ENCODE data around the gene ESR2.
"Not testable (repeated sequence)": the region's sequence is repeated elsewhere in the genome, so short reads cannot be mapped to it uniquely, and the experiment has no call there.

The ESR2 gene

DNA sequence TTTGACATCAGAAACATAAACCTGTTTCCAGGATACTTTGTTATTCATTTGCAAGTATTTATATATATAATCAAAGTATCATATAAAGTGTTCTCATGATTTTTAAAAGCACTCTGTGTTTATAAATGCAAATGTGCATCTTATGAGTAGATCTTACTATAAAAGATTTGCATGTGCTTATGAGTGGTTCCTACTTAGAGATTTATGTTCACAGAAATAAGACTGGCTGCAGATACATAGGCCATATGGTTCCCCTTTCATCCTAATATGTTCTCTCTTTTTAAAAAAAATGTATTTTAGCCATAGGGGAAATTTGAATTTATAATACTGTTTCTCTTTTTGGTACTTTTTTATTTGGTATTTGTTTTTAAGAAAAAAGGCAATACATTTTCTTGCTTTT is 174.2 kb downstream of the ESR2 start:
- no peak for DNase-seq

DNA sequence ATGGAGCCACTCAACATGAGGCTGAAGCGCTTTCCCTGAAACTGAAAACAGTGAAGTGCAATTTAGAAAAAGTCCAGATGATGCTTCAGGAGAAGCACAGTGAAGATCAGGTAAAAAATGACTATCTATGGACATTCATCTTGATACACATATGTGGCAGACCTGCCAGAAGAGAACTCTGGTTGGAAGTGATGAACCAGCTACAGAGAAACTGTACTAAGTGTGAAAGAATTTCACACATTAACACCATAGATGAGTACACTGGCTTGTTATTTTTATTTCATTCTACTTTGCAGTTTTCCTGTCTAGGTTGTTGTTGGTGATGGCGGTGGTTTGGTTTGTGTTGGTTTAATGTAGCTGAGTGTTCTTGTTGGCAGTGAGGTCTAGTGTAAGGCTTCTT is 174.7 kb downstream of the ESR2 start:
- DNase-seq: no peak

DNA sequence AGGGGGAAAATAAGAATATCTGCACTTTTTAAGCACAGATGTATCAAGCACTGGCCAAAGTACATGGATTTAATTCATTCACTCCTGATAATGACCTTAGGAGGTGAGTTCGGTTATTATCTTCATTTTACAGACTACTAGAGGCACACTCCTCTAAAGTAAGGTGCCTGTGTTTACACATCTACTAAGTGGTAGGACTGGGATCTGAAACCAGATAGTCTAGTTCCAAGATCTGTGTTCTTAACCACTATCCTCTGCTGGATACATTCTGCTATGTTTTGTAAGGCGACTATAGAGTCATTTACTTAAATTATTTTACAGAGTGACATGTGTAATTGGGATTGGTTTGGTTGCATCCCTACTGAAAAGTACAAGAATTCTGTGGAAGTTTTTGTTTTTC is 175.3 kb downstream of the ESR2 start:
- no peak for DNase-seq

DNA sequence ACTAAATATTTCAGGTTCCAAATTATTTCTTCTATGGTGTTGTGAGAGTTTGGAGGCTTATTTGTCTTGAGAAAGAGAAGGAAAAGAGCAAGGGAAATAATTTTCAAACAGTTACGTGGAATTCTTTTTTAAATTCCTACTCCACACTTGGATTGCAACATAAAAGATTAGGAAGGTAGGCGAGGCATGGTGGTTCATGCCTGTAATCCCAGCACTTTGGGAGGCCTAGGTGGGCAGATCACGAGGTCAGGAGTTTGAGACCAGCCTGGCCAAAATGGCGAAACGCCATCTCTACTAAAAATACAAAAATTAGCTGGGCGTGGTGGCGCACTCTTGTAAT is 175.8 kb downstream of the ESR2 start:
- DNase-seq: not testable (repeated sequence)

DNA sequence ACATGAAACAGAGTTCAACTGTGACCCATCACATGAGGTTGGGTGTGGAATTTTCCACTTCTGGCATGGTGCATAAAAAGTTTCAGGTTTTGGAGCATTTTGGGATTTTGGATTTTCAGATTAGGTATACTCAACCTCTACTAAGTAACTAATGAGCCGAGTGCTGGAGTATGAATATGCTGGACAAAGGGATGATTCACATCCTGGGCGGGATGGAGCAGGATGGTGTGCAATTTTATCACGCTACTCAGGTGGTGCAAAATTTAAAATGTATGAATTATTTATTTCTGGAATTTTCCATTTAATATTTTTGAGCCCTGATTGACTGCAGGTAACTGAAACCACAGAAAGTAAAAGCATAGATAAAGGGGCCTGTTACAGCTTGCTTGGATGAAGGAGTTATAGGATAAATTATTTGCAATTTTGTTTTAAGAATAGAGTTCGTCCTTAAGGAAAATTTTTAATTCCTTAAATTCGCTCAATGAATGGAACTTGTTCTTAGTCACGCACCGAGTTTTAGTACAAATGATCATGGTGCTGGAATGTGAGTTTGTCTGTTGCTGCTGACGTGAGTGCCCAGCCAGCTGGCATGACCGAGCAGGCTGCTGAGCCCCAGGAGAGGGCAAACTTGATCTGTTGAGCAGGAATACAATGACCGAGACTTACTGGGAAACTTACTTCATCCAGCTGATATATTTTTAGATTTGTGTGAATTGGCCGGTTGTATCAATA is 176.3 kb downstream of the ESR2 start:
- DNase-seq: no peak

DNA sequence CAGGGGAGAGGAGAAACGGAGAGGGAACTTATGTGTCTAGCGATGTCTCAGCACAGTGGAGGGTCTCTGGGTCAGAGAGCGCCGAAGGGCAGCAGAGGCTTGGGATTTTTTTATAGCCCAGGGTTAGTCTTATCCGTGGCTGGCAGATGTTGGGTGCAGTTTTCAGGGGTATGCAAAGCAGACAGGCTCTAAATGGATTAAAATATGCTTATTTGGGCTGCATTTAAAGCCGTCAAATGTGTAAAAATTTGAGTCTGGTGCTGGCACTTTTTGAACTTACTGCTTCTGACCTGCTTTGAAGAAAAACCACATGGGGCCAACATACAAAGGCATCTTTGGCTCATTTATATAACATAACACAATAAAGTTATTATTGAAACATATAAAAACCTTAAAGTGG is 178.8 kb downstream of the ESR2 start:
- no peak for DNase-seq

DNA sequence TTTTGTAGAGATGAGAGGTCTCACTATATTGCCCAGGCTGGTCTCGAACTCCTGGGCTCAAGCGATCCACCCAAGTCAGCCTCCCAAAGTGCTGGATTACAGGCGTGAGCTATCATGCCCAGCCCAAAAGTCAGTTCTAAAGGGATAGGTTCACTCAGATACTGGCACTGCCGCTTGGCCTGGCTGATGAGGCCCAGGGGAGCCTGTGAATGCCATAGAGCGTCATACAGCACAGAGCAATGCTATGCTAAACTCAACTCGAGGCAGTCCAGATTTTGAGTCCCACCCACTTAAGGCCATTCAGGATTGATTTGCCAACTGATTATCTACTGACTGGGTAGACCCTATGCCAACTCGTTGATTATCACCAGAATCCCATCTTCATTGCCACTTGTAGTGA is 179.4 kb downstream of the ESR2 start:
- no peak for DNase-seq

DNA sequence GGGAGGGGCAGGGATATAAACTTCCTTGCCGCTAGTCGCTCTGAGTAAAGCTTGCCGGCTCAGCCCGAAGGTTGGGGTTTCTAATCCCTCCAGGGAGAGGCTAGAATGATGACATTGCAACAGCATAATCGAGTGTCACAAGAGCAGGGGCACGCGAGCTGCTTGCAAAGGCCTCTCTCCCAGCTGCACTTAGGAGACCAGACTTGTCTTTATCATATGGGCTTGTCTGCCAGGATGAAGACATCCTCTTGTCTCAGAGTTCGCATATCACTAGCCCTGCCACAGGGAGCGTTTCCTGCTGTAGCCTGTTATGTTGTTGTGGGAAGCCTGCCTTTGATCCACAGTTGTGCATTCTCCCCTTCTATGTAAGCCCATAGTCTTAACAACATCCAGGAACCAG is 180.0 kb downstream of the ESR2 start:
- no peak for DNase-seq

DNA sequence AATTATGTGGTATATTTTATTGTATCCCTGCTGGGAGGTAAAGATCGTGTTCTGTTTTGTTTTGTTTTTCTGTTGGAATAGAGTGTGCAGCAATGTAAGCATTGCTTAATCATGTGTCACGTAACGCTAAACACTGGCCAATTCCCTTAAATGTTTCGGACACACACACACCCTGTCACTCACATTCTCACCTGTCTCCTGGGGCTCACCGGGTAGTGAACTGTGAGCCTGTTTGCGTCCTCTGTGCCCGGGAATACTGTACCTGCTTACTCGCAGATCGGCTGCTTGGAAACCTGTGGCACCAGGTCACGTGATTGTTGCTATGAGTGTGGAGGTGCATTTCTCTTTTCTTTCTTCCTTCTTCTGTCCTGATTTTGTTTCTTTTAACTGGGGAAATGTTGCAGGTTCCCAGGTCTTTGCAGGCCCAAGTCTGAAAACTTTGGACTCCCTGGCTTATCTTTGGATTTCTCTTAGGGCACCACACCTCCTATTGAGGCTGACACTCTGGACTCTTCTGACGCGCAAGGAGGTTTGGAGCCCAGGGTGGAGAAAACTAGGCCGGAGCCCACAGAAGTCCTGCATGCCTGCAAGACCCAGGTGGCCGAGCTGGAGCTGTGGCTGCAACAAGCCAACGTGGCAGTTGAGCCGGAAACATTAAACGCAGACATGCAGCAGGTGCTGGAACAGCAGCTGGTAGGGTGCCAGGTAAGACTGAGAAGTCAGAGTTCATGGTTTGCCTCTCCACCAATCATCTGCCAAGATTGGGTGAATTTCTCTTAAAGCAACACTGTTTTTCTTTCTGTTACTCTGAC is 181.1 kb downstream of the ESR2 start:
- no peak for DNase-seq

DNA sequence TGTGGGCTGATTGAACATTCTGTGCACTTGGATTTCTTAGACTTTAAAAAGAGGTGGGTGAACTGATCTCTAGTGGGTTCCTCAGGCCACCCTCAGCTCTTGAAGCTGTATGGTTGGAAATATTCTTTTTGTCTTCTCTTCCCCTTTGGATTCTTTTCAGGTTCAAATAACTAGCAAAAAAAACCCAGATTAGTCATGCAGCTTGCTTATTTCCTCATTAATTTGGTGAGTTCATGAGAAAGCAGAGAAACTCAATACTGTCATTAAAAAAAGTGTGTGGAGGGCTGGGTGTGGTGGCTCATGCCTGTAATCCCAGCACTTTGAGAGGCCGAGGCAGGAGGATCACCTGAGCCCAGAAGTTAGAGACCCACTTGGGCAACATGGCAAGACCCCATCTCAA is 183.4 kb downstream of the ESR2 start:
- no peak for DNase-seq

DNA sequence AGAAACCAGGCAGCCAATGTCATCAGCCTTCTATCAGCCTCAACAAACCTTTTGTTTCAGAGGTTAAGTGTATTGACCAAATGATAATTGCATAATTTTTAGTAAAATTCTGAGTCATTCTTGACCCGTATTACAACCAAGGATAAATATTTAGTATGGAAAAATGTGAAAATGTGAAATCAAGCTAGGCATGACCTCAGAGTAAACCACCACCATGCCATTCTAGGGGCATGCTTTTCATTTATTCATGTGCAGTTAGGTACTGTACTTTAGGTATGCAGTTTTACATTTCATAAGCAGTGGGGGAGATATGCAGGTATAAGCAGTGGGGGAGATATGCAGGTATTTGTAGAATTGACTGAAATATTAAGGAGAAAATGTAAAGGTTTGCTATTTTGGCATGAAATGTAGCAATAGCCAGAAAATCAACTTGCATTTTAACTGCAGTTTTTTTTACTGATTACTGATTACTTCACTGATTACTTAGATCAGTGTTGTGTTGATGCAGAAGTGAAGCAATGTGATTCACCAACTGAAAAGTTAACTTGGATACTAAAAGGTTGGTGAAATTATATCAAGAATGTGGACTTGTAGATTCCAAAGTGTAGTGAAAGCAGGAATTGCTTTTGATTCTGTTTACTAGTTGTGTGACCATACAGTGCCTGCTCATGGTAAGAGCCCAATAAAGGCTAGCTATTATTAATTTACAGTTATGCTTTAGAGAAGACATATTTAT is 184.2 kb downstream of the ESR2 start:
- DNase-seq: no peak

DNA sequence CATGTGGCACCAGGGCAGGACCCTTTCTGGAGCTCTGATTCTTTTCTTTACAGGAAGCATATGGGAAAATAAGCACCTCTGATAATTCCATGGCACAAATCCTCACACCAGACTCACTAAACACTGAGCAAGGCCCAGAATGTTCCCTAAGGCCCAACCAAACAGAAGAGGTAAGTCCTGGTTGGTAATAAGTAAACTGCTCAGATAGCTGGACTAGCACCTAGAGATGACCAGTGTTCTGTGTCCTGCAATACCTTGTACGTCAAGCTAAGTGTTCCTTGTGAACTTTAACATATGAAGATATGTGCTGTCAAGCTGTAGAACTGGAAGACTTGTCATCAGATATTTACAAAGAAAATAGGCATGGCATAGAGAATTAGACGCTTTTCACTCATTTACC is 186.7 kb downstream of the ESR2 start:
- DNase-seq: no peak

DNA sequence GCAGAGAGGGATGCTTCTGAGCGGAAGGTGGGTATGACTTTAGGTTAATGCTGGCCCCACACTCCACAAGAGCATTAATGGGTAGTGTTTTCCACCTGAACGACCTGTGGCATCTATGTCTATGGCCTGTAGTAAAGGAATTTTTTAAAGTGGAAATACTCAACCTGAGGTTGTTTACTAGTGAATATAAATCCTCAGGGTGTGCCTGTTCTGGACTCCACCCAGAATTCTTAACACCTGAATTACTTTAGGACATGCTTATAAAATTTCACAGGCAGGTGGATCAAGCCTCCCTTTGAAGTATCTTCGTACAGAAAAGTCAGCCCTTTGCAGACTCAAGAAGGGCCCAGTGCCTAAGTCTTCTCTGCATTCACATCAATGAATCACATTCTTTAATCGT is 196.1 kb downstream of the ESR2 start:
- no peak for DNase-seq

DNA sequence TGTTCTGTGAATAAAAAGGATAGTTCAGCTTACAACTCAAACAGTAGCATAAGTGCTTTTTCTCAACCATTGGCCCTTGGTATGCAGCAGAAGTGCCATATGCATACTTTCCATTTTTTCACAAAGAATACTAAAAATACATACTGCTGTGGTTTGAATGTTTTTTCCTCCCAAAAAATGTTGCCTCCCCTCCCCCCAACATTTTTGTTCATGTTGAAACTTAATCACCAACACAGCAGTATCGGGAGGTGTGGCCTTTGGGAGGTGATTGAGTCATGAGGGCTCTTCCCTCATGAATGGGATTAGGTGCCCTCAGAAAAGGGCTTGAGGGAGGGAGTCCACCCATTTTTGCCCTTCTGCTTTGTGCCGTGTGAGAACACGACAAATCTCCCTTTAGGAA is 198.6 kb downstream of the ESR2 start:
- DNase-seq: no peak

DNA sequence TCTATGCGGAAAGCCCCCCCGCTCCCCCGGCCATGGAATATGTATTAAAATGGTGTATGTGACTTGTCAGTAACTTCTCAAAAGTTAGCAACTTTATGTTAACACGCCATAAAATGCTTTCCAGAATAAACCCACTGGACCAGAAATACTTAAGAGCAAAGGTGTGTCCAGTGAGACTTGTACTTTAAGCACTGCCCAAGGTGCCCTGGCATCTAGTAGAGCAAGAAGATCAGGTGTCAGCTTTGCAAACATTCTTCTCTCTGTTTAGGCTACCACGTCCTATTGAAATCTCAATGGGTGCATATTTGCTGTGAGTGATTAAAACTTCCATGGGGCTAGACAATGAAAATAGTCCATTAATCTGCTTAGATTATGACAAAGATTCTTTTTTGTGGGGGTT is 201.2 kb downstream of the ESR2 start:
- DNase-seq: no peak

DNA sequence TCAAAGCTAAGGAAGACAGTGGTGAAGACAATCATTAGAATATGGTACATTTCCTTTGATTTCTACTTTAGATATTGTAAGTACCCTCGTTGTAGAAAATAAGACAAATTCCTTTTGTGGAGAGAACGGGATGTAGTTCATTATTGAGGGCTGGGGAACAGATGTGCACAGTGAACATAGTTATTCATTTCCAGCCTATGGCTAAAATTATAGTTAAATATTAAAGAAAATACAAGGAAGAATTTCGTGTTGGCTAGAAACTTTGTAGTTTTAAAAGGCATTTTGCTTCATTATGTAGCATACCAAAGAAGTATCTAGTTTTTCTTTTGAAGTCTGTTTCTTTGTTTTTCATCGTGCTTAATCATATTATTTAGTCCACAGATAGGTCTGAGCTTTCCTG is 201.8 kb downstream of the ESR2 start:
- no peak for DNase-seq

DNA sequence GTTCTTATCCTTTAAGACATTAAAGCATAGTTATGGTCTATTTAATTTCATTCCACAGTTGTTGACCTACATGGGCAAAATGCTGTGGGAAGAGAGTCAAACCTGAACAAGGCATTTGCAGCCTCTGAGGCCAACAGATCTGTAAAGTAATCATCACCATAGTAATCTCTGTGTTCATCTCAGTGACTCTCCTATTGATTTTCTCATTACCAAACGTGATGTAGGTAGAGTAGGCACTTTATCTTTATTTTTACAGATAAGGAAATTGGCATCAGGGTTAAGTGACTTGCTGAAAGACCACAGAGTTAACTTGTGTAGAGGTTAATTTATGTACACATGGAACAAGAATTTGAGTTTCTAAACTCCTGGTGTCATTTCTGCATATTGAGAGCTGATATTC is 203.0 kb downstream of the ESR2 start:
- no peak for DNase-seq

DNA sequence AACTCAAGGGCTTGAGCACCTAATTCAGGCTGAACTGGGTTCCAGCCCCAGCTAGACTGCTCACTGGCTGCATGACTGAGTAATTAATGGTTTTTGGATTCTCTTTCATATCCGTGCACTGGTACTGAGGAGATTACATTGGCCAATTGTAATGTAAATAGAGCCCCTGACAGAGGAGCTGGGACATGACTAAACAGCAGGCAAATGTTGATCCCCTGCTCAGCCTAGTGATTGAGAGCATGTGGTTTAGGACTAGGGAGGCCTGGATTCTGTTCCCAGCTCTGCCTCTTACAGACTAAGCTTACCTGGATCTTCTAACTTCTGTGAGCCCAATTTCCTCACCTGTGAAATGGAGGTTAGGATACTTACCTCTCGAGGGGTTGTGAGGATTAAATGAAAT is 204.3 kb downstream of the ESR2 start:
- DNase-seq: no peak

DNA sequence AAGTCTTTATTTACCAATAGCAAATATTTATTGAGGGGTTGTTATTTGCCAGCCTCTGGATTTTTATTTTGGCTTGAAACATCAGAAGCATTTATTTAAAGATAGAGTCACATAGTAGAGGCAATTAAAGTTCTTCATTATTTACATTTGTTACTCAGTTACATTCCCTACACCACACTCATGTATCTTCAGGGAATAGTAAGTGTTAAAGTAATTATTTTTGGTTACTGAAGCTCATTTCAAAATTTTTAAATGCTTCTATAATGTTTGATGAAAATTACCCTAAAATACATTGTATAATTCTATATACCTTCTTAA is 205.6 kb downstream of the ESR2 start:
- no peak for DNase-seq

DNA sequence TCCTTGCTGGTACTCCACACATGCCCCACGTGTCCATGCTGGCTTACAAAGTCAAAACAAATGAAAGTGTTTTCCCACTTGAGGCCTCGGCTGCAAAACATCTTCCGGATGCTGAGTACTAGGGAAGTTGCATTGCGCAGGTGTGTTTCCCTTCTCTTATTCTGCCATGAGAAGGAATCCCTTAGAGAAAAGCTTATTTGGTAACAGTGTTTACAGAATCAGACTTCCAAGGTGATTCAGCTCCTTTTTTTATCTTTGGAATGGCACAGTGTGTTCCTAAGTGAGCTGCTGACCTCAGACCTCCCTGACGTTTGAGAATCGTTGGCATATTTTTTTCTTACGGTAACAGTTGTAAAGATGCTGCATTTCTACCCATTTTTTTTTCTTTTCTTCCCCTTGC is 211.3 kb downstream of the ESR2 start:
- DNase-seq: no peak

DNA sequence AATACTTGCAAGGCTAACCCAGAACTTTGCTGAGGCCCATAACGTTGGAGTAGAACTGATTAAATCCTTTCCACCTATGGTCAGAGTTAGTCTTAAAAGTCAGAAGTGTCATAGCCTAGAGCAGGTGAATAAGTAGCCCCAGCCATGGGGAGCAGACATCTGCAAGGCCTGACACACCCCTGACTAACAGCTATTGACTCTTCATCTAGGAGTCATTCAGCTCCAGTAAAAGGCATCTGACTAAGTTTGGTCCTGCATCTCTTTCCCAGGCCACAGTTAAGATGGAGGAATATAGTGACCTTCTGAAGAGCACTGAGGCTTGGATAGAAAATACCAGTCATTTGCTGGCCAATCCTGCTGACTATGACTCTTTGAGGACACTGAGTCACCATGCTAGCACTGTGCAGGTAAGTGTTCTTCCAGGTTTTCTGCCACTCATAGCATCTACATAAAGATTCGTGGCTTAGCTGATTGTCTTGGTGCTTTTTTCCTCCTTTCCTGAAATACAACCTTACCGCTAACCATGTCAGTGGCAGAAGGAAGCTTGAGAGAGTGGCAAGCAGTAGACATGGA is 212.9 kb downstream of the ESR2 start:
- no peak for DNase-seq

DNA sequence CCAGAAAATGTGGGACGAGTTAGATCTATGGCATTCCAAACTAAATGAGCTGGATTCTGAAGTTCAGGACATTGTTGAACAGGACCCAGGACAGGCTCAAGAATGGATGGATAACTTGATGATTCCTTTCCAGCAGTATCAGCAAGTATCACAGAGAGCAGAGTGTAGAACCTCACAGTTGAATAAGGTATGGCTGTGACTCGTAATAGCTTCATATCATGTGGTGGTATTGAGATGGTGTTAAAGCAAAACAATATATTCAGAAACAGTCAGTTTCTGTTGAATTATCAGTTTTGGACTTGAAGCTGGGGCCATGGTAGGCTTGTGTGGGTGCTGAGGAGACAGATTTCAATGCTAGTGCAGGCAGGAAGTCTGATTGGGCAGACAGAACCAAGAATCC is 213.7 kb downstream of the ESR2 start:
- no peak for DNase-seq

DNA sequence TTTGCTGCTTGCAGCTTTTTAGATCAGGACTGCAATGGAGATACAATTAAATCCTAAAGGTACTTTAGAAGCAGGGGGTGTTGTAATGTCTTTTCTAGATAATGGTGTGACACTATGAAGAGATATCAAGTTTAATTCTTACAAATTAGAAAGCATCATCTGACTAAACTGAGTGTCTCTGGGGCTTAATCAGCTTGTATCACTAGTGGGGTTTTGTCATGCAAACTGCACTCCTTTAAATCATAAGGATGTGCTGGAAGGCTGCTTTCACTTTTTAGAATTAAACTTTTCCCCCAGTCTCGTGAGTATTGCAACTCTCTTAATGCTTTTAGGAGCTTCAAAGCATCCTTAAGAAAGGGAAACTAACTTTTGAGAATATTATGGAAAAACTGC is 218.6 kb downstream of the ESR2 start:
- DNase-seq: no peak
